IMR-90 (cell line): ENCODE data around the gene ANO4.

ENCODE experiments used
- CEBPB ChIP-seq: IDR thresholded peaks from 2 replicates; pipeline ENCODE4 v1.6.1; 2012; ENCODE audit warnings: low read depth, low read length, improper control_type of control experiment
- CHD1 ChIP-seq: IDR thresholded peaks from 2 replicates; pipeline ENCODE4 v1.6.1; 2012; ENCODE audit warnings: low read depth, low read length, improper control_type of control experiment
- CTCF ChIP-seq: conservative IDR thresholded peaks from 2 replicates; pipeline ENCODE4 v1.5.1; 2012; ENCODE audit warnings: mild to moderate bottlenecking, low read depth, low read length, improper control_type of control experiment
- MXI1 ChIP-seq: IDR thresholded peaks from 2 replicates; pipeline ENCODE4 v1.6.1; 2012; ENCODE audit warnings: low read depth, mild to moderate bottlenecking, low read length, moderate library complexity, borderline replicate concordance
- POLR2A ChIP-seq: IDR thresholded peaks from 2 replicates; pipeline ENCODE4 v1.6.1; 2012; ENCODE audit warnings: mild to moderate bottlenecking, low read depth, low read length
- SMC3 ChIP-seq: fragments of 150-350 bp; IDR thresholded peaks from 2 replicates; pipeline ENCODE4 v1.6.1; 2016; ENCODE audit warnings: low read depth, mild to moderate bottlenecking, antibody characterized with exemption, low read length, moderate library complexity

DNA sequence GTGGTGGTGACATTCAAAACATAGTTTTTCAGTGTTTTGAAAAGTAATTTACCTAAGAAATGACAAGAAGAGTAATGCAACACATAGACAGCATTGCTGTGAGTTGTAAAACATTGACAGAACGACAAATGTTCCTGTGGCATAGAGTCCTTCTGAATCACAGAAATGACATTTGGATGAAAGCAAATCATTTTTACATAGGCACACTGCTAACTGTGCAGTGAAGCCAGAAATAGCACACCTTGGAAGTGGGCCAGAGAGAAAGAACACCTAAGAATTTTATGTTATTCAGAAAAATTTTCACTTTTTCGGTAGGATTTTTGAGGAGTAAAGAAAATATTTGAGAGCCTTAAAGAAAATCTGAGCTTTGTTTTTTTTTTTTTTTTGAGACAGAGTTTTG lies 100.6 kb downstream of the ANO4 start:
- TF ChIP-seq CTCF (no peak), CEBPB (no peak), SMC3 (no peak), MXI1 (no peak), POLR2A (no peak), CHD1 (no peak)
